Activated CD4-positive, alpha-beta T cell treated with anti-CD3 and anti-CD28 coated beads for 36 hours (primary cell): ENCODE results near the gene GPR176. TPM values are rescaled to one million over a fixed set of nuclear protein-coding genes. Genes with fewer than 3 reads are reported as not detected.

ENCODE experiments used
- ATAC-seq: fragments of 200-7000 bp; cut with Tn5 transposase; one replicate; pipeline ENCODE4 v1.10.0; 2021; ENCODE audit warnings: mild to moderate bottlenecking, moderate library complexity
- CTCF ChIA-PET: fragments of 350-600 bp; sonication (Branson Sonifier 250); formaldehyde crosslinking; loops from one replicate; lab custom pipeline; 2021; ENCODE audit warnings: antibody characterized with exemption; lab: Charles Lee
- POLR2A ChIA-PET: fragments of 350-600 bp; sonication (Branson Sonifier 250); formaldehyde crosslinking; loops from one replicate; lab custom pipeline; 2021; ENCODE audit warnings: antibody characterized with exemption, inconsistent platforms; lab: Charles Lee
- DNase-seq: peaks from one replicate; pipeline ENCODE4 v3.0.0-alpha.2; 2020
- H3K27ac Mint-ChIP-seq: one replicate; pipeline ENCODE4 v1.8.0; 2021; ENCODE audit warnings: mixed read lengths
- H3K27me3 Mint-ChIP-seq: one replicate; pipeline ENCODE4 v1.8.0; 2021; ENCODE audit warnings: mixed read lengths
- H3K36me3 Mint-ChIP-seq: one replicate; pipeline ENCODE4 v1.8.0; 2021; ENCODE audit warnings: low read depth, mixed read lengths
- H3K4me1 Mint-ChIP-seq: one replicate; pipeline ENCODE4 v1.8.0; 2021; ENCODE audit warnings: mixed read lengths
- H3K4me3 Mint-ChIP-seq: one replicate; pipeline ENCODE4 v1.8.0; 2021; ENCODE audit warnings: mild to moderate bottlenecking, moderate library complexity, mixed read lengths
- H3K9me3 Mint-ChIP-seq: one replicate; pipeline ENCODE4 v1.8.0; 2021; ENCODE audit warnings: low read depth, mixed read lengths
- intact Hi-C, 2 experiments: fragments of 100-400 bp; cut with DNase I in 1 of 2; cut with micrococcal nuclease in 1 of 2; formaldehyde crosslinking; loops; one replicate each; pipeline versions ENCODE4 v1.14.2 to v1.15.1; 2022 to 2024; cut with DNase I, micrococcal nuclease
- total RNA-seq, 2 experiments: library from RNA; stranded (reverse); gene quantifications; one replicate each; pipeline ENCODE4 v1.2.3, GENCODE V29; 2021

Gene GPR176
- total RNA-seq, 2 experiments from 2014 or later, result 0.14 to 0.30 TPM

DNA sequence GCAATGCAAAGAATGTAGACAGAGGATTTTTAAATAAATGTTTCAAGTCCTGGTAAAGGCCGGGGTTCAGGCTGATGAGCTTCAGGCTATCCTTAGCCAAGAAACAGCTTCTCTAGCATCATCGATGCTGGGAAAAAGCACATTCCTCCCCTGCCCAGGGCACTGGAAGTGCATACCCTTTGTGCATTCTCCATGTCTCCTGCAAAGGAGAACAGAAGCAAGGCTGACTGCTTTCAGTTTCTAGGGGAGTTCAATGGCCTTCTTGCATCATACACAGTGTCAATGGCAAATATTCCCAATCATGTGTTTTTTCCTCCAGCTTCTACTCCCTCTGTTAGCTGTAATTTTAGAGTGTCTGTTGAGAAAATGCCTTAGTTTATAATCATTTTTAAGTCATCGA, 59.9 kb downstream of the GPR176 start:
- ChIA-PET POLR2A (no interaction called here), CTCF (no interaction called here)
- intact Hi-C loops, result no loop called here
- Mint-ChIP-seq H3K27ac (no peak overlapping the region), H3K4me3 (no peak overlapping the region), H3K9me3 (no peaks in the 10 kb centered on the region), H3K4me1 (no peaks in the 10 kb centered on the region), H3K27me3 (peaks cover 2% of the 10 kb centered on the region), H3K36me3 (no peaks in the 10 kb centered on the region)
- ATAC-seq (no peak), DNase-seq (no peak)

DNA sequence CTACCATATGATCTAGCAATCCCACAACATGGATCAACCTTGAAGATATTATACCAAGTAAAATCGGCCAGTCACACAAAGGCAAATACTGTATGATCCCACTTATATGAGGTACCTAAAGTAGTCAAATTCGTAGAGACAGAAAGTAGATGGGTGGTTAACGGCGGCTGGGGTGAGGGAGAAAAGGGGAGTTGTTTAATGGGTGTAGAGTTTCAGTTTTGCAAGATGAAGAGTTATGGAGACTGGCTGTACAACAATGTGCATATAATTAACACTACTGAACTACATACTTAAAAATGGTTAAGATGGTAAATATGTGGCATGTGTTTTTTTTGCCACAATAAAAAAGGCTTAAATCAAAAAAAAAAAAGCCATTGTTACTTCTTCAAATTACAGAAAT, 60.4 kb downstream of the GPR176 start:
- Mint-ChIP-seq H3K36me3 (no peaks in the 10 kb centered on the region), H3K27ac (no peak overlapping the region), H3K4me1 (no peaks in the 10 kb centered on the region), H3K9me3 (no peaks in the 10 kb centered on the region), H3K27me3 (peaks cover 1% of the 10 kb centered on the region), H3K4me3 (no peak overlapping the region)
- DNase-seq, result no peak
- intact Hi-C loops, result no loop called here
- ChIA-PET POLR2A (no interaction called here), CTCF (no interaction called here)
- no peak for ATAC-seq

GRCh38 chr15:39857132-39857531, 62.9 kb downstream of the GPR176 start:
- H3K9me3 Mint-ChIP-seq, result no peaks in the 10 kb centered on the region
- intact Hi-C loops, result no loop called here
- no peaks in the 10 kb centered on the region for H3K36me3 Mint-ChIP-seq
- no peaks in the 10 kb centered on the region for H3K27me3 Mint-ChIP-seq
- no peaks in the 10 kb centered on the region for H3K4me1 Mint-ChIP-seq
- H3K4me3 Mint-ChIP-seq, result no peak overlapping the region
- CTCF ChIA-PET, result interaction anchor here (0.6 to 0.7 kb wide), 2 partner anchors 139 to 1327 kb away, joined by 3 read pairs; no protein-coding TSS in a partner anchor
- H3K27ac Mint-ChIP-seq, result no peak overlapping the region
- no peak for ATAC-seq
- POLR2A ChIA-PET, result no interaction called here
- no peak for DNase-seq

- Mint-ChIP-seq H3K27me3 (no peaks in the 10 kb centered on the region), H3K36me3 (no peaks in the 10 kb centered on the region), H3K27ac (no peak overlapping the region), H3K4me3 (no peak overlapping the region), H3K9me3 (no peaks in the 10 kb centered on the region), H3K4me1 (no peaks in the 10 kb centered on the region)
- ChIA-PET POLR2A (no interaction called here), CTCF (no interaction called here)
- ATAC-seq (no peak), DNase-seq (no peak)
- intact Hi-C loops, result no loop called here
Observed at GRCh38 chr15:39856357-39856756, 63.7 kb downstream of the GPR176 start.

GRCh38 chr15:39855400-39855799, 64.7 kb downstream of the GPR176 start:
- no peak for ATAC-seq
- Mint-ChIP-seq H3K36me3 (no peaks in the 10 kb centered on the region), H3K27ac (no peak overlapping the region), H3K4me1 (no peaks in the 10 kb centered on the region), H3K27me3 (no peaks in the 10 kb centered on the region), H3K4me3 (no peak overlapping the region), H3K9me3 (no peaks in the 10 kb centered on the region)
- ChIA-PET CTCF (interaction anchor here (0.6 kb wide), 1 partner anchor 419 kb away, joined by 3 read pairs; no protein-coding TSS in a partner anchor), POLR2A (no interaction called here)
- intact Hi-C loops, result no loop called here
- no peak for DNase-seq

DNA sequence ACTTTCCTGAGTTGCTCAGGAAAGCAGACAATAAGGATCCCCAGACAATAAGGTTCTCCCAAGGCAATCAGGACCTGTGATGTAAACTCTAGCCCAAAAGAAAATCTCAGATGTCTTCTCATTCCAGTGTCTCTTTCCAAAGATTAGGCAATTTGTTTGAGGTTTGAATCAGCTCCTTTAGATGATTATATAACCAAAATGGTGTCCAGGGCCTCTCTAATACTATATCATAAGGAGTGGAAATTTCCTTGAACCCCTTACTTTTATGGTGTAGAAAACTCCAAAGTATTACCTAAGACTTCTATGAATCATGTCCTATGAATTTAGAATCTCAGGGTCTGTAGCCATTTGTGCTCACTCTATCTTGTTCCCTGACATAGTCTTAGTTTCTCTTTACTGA, 65.9 kb downstream of the GPR176 start:
- intact Hi-C loops, result no loop called here

DNA sequence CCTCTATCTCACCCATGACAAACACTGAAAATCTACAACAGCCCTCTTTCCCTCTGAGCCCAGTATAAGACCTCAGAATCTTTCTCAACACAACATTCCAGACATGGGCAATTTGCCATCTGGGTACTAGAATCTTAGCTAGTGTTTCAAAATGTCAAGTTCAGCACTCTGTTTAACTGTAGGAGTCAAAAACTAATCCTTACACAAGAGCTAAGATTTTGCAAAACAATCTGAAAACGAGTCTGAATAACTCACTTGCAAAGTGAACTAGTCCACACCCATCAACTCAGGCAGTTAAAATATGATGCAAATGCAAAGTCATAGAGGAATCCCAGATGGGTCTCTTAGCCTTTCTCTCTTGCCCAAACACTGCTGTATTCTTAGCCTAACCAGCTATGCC, 67.8 kb downstream of the GPR176 start:
- Mint-ChIP-seq H3K27me3 (peaks cover 7% of the 10 kb centered on the region), H3K4me3 (no peak overlapping the region), H3K9me3 (no peaks in the 10 kb centered on the region), H3K4me1 (no peaks in the 10 kb centered on the region), H3K27ac (no peak overlapping the region), H3K36me3 (no peaks in the 10 kb centered on the region)
- ChIA-PET POLR2A (no interaction called here), CTCF (interaction anchor here (0.6 to 1.0 kb wide), 2 partner anchors 15 to 17 kb away, joined by 3 read pairs; no protein-coding TSS in a partner anchor)
- no peak for ATAC-seq
- no peak for DNase-seq
- intact Hi-C loops, result no loop called here

More for the DNA sequence above, 65.9 kb downstream of the GPR176 start:
- ATAC-seq, result no peak
- DNase-seq, result no peak
- Mint-ChIP-seq H3K4me1 (no peaks in the 10 kb centered on the region), H3K36me3 (no peaks in the 10 kb centered on the region), H3K9me3 (no peaks in the 10 kb centered on the region), H3K4me3 (no peak overlapping the region), H3K27me3 (no peaks in the 10 kb centered on the region), H3K27ac (no peak overlapping the region)
- POLR2A ChIA-PET, result no interaction called here
- CTCF ChIA-PET, result interaction anchor here (1.1 kb wide), 1 partner anchor 19 kb away, joined by 3 read pairs; no protein-coding TSS in a partner anchor

DNA sequence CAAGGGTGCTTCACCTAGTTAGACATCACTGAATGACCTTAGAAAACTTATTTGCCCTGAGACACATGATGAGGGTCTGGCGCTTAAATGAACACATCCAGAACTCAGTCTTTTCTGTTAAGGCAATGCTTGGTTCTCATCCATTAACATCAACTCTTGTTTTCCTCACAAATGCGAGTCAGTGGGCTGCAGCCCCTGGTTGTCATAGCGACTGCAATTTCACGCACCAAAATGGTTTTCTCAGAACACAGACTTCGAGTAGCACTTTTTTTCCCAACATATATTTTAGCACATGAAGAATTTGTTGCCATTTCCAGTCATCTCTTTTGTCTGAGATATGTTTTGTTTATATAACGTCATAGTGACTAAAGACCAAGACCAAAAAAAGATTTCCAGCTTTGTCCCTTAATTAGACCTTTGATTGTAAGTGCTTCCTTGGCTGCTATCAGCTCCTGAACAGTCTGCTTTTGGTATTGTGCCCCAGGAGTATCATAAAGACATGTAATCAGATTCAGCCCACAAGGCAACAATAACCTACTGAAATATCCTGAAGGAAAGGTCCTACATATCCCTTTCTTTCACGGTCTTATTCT, 68.5 kb downstream of the GPR176 start:
- Mint-ChIP-seq H3K27me3 (peaks cover 8% of the 10 kb centered on the region), H3K4me1 (no peaks in the 10 kb centered on the region), H3K9me3 (no peaks in the 10 kb centered on the region), H3K4me3 (no peak overlapping the region), H3K36me3 (no peaks in the 10 kb centered on the region), H3K27ac (no peak overlapping the region)
- intact Hi-C loops, result no loop called here
- no peak for DNase-seq
- ATAC-seq, result no peak
- ChIA-PET CTCF (interaction anchor here (0.6 to 1.0 kb wide), 2 partner anchors 16 kb away, joined by 3 read pairs; no protein-coding TSS in a partner anchor), POLR2A (no interaction called here)

DNA sequence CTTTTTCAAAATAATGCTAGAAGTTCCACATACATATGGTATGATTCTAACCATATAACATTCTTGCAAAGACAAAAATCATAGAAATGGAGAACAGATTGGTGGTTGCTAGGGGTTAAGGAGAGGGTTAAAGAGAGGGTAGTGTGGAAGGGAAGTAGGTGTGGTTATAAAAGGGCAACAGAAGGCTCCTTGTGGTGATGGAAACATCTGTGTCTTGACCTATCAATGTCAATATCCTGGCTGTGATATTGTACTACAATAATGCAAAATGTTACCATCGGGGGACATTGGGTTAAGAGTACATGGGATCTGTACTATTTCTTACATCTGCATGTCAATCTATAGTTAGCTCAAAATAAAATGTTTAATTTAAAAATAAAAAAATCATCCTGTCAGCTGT, 69.6 kb downstream of the GPR176 start:
- no peak for DNase-seq
- Mint-ChIP-seq H3K36me3 (no peaks in the 10 kb centered on the region), H3K9me3 (no peaks in the 10 kb centered on the region), H3K4me3 (no peak overlapping the region), H3K4me1 (no peaks in the 10 kb centered on the region), H3K27me3 (peaks cover 8% of the 10 kb centered on the region), H3K27ac (no peak overlapping the region)
- no peak for ATAC-seq
- ChIA-PET POLR2A (no interaction called here), CTCF (no interaction called here)
- intact Hi-C loops, result no loop called here

DNA sequence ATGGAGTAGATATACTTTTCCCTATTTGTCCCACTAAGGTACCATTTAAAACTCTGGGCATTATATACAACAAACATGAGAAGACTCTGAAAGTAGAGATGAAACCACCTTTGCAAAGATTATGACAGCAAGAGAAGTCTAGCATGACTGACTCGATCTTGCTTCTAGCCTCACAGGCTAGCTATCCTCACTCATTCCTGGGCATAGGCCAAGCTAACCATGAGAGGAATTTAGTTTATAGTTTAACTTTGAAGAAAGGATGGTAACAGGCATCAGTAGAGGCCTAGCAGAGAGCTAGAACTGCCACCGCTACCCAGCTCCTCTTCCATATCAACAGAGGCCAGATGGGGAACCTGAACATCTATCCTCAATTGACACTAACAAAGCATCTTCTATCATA, 74.0 kb downstream of the GPR176 start:
- Mint-ChIP-seq H3K27ac (no peak overlapping the region), H3K27me3 (peaks cover 12% of the 10 kb centered on the region), H3K4me3 (no peak overlapping the region), H3K9me3 (no peaks in the 10 kb centered on the region), H3K4me1 (no peaks in the 10 kb centered on the region), H3K36me3 (no peaks in the 10 kb centered on the region)
- DNase-seq, result no peak
- no peak for ATAC-seq
- intact Hi-C loops, result no loop called here
- ChIA-PET CTCF (no interaction called here), POLR2A (no interaction called here)

- DNase-seq, result no peak
Observed at GRCh38 chr15:39845582-39845981, 74.5 kb downstream of the GPR176 start.

GRCh38 chr15:39843565-39843964, 76.5 kb downstream of the GPR176 start:
- intact Hi-C loops, result no loop called here
- no peak overlapping the region for H3K4me3 Mint-ChIP-seq
- ChIA-PET POLR2A (no interaction called here), CTCF (no interaction called here)
- no peak overlapping the region for H3K27ac Mint-ChIP-seq
- ATAC-seq (no peak), DNase-seq (no peak)
- H3K36me3 Mint-ChIP-seq, result no peaks in the 10 kb centered on the region
- H3K27me3 Mint-ChIP-seq, result peaks cover 21% of the 10 kb centered on the region
- no peaks in the 10 kb centered on the region for H3K9me3 Mint-ChIP-seq
- no peaks in the 10 kb centered on the region for H3K4me1 Mint-ChIP-seq

More at GRCh38 chr15:39845582-39845981, 74.5 kb downstream of the GPR176 start:
- Mint-ChIP-seq H3K36me3 (no peaks in the 10 kb centered on the region), H3K4me1 (no peaks in the 10 kb centered on the region), H3K27me3 (peaks cover 12% of the 10 kb centered on the region), H3K27ac (no peak overlapping the region), H3K4me3 (no peak overlapping the region), H3K9me3 (no peaks in the 10 kb centered on the region)
- ChIA-PET POLR2A (no interaction called here), CTCF (no interaction called here)
- intact Hi-C loops, result no loop called here
- no peak for ATAC-seq
